HCEC 1CT (cell line): ENCODE data around the gene CAPZB.
A peak's percentile ranks its signal among the peaks of the same experiment; 100 is the strongest.

ENCODE experiments used
- DNase-seq: peaks from one replicate; pipeline ENCODE4 v3.0.0-alpha.2; 2017

CAPZB gene

DNA sequence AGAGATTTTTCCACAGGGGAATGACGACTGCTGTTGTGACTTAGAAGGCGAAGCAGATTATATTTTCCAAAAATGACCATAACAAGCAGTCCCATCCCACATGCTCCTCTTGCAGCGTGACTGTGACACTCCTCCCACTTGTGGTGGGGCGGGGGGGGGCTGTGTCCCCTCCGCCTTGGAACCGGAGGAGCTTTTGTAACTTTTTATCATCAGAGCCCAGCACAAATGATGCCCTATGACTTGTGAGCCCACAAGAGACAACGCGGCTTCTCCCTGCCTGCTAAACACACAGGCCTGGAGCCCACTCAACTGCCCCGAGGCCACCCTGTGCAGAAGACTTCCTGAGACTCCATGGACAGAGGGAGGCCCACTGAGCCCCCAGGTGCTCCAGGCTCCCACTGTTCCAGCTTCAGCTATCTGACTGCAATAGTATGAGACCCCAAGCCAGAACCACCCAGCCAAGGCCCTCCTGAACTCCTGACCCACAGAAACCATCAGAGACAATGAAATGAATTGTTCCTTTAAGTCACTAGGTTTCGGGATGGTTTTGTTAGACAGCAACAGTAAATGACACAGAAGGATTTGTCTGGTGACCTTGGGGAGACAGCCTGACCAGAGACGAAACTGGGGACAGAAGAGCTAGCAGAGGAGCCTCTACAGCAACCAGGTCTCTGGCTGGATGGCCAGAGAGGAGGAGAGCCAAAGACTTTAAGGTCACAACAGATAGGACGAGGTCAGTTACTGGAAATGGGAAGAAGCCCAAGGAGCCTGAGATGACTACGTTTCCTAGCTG, 58.8 kb downstream of the CAPZB start:
- DNase-seq = no peak

- no peak for DNase-seq
Observed at GRCh38 chr1:19425646-19426239, 59.6 kb downstream of the CAPZB start.

GRCh38 chr1:19424651-19425570, 60.4 kb downstream of the CAPZB start:
- no peak for DNase-seq

- DNase-seq = peak; percentile 50
Observed at GRCh38 chr1:19423130-19423529, 62.2 kb downstream of the CAPZB start.

DNA sequence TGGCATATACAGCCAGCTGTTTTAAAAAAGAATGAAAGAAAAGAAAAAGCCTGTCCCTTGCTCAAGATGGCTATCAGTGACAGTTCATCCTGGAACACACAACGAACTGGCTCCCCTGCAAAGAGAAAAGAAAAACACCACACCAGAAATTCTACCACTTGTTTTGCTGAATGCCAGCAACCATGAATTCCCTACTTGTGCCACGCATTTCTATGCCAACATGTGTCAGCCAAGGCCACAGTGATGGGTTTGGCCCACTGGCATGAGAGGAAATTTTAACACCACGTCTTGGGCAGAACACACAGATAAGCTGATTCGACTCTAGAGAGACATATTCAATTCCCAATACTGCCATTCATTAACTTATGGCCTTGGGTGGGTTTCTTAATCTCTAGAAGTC, 64.0 kb downstream of the CAPZB start:
- DNase-seq = no peak

DNA sequence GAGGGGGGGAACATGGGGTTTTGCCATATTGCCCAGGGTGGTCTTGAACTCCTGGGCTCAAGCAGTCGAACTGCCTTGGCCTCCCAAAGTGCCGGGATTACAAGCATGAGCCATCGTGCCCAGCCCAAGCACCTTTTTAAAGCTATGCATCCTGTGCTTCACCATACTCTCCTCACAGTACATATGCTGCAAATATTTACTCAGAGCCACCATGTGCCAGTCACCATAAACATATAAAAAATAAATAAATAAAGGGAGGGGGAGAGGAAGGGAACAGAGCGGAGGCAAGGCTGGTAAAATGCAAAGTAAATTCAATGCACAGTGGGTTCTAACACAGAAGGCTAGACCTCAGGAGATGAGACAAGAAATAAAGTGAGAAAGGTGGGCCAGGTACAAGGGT, 64.7 kb downstream of the CAPZB start:
- no peak for DNase-seq

DNA sequence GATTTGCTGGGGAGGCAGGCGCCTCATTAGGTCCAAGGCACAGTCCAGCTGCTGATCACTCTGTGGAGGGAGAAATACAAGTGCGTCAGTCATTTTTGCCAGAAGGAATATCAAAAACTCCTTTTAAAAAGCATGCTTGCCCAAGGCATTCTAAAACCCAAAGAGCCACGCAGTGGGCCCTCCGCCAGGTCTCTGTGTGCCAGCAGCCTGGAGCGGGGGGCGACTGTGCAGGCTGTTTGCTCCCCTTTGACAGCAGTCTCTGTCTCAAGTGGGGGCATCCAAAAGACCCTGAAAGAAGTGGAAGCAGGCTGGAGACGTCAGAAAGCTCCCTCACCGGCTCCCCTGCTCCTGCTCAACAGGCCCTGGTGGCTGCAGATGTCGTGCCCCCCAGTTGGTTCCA, 65.6 kb downstream of the CAPZB start:
- DNase-seq = no peak

GRCh38 chr1:19418503-19418971, 66.8 kb downstream of the CAPZB start:
- DNase-seq = peak; percentile 53

DNA sequence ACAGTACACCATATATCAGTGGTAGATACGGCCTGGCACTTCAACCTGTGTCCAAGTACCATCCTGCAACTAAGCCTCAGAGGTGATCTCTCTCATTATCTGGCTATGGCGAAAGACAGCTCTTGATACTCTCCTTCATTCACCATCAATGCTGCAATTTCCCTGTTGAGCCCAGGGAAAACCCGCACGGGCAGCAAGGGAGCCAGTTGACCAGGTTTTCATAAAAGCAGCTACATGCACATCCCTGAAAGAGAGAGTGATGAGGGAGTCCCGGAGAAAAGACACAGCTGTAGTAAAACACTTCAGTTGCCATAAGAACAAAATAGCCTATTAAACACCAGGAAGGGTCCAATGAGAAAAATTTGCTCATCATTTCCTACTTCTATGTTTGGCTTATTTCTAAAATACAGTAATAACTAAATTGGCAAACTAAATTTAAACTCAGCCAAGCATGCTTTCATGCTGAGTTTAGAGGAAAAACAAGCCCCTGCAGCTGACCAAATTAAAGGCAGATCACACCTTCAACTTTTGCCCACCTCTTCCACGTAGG, 68.3 kb downstream of the CAPZB start:
- no peak for DNase-seq

- no peak for DNase-seq
Observed at GRCh38 chr1:19416145-19416544, 69.2 kb downstream of the CAPZB start.

GRCh38 chr1:19414515-19415121, 70.7 kb downstream of the CAPZB start:
- no peak for DNase-seq

DNA sequence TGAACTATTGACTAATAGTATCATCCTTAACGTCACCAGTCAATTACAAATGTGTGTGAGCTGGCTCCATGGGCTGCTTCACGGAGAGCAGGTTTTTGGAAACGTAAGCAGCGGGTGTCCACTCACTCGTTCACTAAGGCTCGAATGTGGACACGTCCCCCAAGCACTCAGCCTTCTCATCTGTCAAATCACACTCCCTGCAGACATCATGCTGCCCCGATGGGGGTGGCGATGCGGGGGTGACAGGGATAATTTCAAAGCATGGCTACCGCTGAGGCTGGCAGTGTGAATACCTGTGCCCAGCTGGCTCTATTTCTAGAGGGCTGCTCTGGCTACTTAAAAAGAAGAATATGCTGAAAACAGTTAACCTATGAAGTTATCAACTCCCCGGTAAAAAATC, 71.3 kb downstream of the CAPZB start:
- DNase-seq = no peak

GRCh38 chr1:19412654-19413053, 72.7 kb downstream of the CAPZB start:
- DNase-seq = no peak

- no peak for DNase-seq
Observed at GRCh38 chr1:19411612-19412011, 73.7 kb downstream of the CAPZB start.

GRCh38 chr1:19410393-19410792, 74.9 kb downstream of the CAPZB start:
- no peak for DNase-seq

GRCh38 chr1:19409477-19410341, 75.6 kb downstream of the CAPZB start:
- DNase-seq = no peak

GRCh38 chr1:19407494-19408096, 77.7 kb downstream of the CAPZB start:
- no peak for DNase-seq

DNA sequence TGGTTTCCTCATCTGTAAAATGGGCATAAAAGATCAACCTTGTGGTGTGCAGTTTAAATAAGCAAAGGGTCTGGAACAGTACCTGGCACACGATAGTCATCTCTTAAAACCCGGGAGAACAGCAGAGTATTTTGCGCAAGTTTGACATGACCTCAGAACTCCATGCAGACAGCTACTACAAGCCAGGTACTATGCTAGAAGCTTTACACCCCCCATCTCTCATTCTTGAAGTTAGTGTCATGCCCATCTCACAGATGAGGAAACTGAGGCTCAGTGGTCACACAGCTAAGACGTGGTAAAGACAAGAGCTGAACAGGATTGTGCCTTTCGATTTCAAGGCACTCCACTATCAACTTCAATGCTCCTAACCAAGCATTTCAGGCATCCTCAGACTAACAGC, 78.7 kb downstream of the CAPZB start:
- DNase-seq = no peak

DNA sequence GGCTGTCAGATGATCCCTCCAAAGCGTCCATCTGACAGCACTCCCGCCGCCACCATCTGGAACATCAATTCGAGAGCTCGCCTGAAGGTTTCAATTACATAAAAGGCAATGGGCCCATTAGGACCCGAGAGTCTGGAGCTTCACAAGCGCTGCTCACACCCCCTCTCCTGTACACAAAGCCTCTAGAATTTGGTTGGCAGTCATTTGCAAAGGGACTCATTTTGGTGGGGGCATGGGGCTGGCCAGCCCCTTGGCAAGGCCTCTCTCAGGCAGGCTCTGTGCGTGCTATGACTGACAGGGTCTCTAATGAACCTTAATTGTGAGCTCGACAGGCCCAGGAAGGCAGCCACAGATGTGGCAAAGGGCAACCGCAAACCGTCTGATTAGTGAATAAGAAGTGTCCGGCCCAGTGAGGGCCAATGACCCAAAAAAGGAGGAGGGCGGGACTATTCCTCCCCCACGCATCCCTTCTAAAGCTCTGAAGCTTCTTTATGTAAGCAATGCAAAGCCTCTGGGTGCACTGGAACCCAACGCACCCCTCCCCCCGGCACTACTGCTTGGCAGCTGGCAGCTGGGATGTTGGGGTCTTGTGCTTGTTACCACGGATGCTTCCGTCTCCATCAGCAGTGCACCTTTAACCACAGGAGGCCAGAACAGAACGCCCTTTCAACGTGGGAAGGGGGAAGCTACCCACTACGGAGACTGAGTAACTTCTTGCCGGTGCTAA, 79.4 kb downstream of the CAPZB start:
- DNase-seq = peak; percentile 63

- DNase-seq = no peak
Observed at GRCh38 chr1:19405195-19405760, 80.1 kb downstream of the CAPZB start.
